H1 (cell line): Measurements from ENCODE around the gene CRTC3.
"Not testable (repeated sequence)": the region's sequence is repeated elsewhere in the genome, so short reads cannot be mapped to it uniquely, and the experiment has no call there.

Experiments used
- CTCF ChIP-seq, 3 experiments: IDR thresholded peaks; 1 replicate in 2 of 3; 2 replicates in 1 of 3; pipeline versions ENCODE4 v1.5.1 to v1.6.1; 2011; ENCODE audit warnings: low read length in 3 of 3, mild to moderate bottlenecking in 3 of 3, inconsistent platforms in 2 of 3, low read depth in 1 of 3, moderate library complexity in 1 of 3; ENCODE audit not compliant: insufficient read depth in 1 of 3; ENCODE audit errors: control extremely low read depth in 1 of 3
- MAFK ChIP-seq: IDR thresholded peaks from 2 replicates; pipeline ENCODE4 v1.6.1; 2012; ENCODE audit warnings: low read depth, mild to moderate bottlenecking, improper control_type of control experiment, low read length
- SP1 ChIP-seq: IDR thresholded peaks from 2 replicates; pipeline ENCODE4 v1.6.1; 2011; ENCODE audit warnings: low read depth, low read length
- TAF1 ChIP-seq: IDR thresholded peaks from 2 replicates; pipeline ENCODE4 v1.6.1; 2011; ENCODE audit warnings: mild to moderate bottlenecking, low read depth, low read length
- USF2 ChIP-seq: IDR thresholded peaks from 2 replicates; pipeline ENCODE4 v1.6.1; 2011; ENCODE audit warnings: low read length, improper control_type of control experiment

GRCh38 chr15:90664081-90664461 is 134.3 kb downstream of the CRTC3 start:
- not testable (repeated sequence) for TF ChIP-seq CTCF (IDR thresholded peaks at IDR 0.05; ENCODE audit: control extremely low read depth in 1 of 3, insufficient read depth in 1 of 3, low read depth in 1 of 3, low read length in 3 of 3); TAF1; MAFK; USF2; SP1
